ENCODE results near the gene IVL.

- TF ChIP-seq, protein P1, sequence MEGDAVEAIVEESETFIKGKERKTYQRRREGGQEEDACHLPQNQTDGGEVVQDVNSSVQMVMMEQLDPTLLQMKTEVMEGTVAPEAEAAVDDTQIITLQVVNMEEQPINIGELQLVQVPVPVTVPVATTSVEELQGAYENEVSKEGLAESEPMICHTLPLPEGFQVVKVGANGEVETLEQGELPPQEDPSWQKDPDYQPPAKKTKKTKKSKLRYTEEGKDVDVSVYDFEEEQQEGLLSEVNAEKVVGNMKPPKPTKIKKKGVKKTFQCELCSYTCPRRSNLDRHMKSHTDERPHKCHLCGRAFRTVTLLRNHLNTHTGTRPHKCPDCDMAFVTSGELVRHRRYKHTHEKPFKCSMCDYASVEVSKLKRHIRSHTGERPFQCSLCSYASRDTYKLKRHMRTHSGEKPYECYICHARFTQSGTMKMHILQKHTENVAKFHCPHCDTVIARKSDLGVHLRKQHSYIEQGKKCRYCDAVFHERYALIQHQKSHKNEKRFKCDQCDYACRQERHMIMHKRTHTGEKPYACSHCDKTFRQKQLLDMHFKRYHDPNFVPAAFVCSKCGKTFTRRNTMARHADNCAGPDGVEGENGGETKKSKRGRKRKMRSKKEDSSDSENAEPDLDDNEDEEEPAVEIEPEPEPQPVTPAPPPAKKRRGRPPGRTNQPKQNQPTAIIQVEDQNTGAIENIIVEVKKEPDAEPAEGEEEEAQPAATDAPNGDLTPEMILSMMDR (IDR thresholded peaks at IDR 0.05) = peak in 4 of 6 experiments; percentile 36 to 52 (median 41)
- no peak for TF ChIP-seq POLR2A (IDR thresholded peaks at IDR 0.05)
Observed at GRCh38 chr1:152917794-152918193, 9.4 kb downstream of the IVL start.

Data from adrenal gland (tissue), 5 donors.